GM13977 (cell line): Measurements from ENCODE around the gene EML6.

Source experiments
- DNase-seq: peaks from one replicate; pipeline ENCODE4 v3.0.0; 2012; ENCODE audit warnings: low spot score
- in situ Hi-C: fragments of 300-500 bp; cut with MboI; formaldehyde crosslinking; loops from one replicate; pipeline ENCODE4 v1.12.0; 2022; ENCODE audit warnings: low sequenced_read_pairs, low pct_unique_long_range_greater_than_20kb, mixed read lengths, inconsistent platforms; ENCODE audit not compliant: unreplicated experiment
- TF ChIP-seq, protein P1 (sequence below): IDR thresholded peaks from 2 replicates; pipeline ENCODE4 v1.5.1; 2012; ENCODE audit warnings: mild to moderate bottlenecking, control low read depth; ENCODE audit not compliant: insufficient read depth; ENCODE audit errors: extremely low read depth, missing control alignments

The EML6 gene

DNA sequence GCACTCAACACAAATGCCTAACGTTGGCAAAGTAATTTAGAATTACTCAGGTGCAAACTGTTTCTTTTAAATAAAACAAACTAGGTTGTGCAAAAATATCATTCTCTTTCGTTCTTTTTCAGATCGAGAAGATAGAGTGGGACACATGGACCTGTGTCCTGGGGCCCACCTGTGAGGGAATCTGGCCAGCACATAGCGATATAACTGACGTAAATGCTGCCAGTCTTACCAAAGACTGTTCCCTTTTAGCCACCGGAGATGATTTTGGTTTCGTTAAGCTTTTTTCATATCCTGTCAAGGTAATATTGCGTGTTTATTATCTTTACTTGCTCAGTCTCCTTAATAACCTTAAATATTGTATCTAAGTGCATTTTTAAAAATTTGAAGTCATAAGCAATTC lies 193.2 kb downstream of the EML6 start:
- in situ Hi-C loops: loop anchor here (25.0 kb wide), 1 partner anchor 246 kb away; no protein-coding TSS in a partner anchor
- DNase-seq: no peak
- TF ChIP-seq, protein P1, sequence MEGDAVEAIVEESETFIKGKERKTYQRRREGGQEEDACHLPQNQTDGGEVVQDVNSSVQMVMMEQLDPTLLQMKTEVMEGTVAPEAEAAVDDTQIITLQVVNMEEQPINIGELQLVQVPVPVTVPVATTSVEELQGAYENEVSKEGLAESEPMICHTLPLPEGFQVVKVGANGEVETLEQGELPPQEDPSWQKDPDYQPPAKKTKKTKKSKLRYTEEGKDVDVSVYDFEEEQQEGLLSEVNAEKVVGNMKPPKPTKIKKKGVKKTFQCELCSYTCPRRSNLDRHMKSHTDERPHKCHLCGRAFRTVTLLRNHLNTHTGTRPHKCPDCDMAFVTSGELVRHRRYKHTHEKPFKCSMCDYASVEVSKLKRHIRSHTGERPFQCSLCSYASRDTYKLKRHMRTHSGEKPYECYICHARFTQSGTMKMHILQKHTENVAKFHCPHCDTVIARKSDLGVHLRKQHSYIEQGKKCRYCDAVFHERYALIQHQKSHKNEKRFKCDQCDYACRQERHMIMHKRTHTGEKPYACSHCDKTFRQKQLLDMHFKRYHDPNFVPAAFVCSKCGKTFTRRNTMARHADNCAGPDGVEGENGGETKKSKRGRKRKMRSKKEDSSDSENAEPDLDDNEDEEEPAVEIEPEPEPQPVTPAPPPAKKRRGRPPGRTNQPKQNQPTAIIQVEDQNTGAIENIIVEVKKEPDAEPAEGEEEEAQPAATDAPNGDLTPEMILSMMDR: no peak

DNA sequence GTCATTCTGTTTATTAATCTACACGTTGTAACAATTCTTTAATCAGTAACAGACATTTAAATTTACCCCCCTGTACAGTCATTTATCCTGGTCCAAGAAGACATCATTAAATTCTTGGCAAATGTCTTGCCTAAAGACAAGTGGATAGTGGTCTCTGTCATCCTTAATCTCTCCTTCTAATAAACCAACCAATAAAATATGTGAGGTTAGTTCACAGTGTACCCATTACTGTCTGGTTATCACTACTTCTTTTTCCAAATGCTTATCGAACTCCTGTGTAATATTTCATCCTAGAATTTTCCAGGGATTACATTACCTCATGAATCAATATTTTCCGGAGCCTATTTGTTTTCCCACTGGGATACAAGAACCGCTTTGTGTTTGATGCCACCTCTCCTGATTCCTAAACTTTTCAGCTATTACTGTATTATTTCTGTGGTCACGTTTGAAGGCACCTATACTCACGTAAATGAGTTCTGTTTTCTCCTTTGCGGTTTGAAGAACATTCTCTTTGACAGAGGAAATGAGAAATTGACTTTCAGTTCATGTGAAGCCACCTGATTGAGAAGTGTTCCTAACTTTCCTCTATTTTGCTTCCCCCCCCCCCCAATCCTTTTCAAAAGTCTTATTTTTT lies 195.3 kb downstream of the EML6 start:
- TF ChIP-seq, protein P1: no peak
- in situ Hi-C loops: loop anchor here (25.0 kb wide), 1 partner anchor 244 kb away; no protein-coding TSS in a partner anchor
- no peak for DNase-seq

DNA sequence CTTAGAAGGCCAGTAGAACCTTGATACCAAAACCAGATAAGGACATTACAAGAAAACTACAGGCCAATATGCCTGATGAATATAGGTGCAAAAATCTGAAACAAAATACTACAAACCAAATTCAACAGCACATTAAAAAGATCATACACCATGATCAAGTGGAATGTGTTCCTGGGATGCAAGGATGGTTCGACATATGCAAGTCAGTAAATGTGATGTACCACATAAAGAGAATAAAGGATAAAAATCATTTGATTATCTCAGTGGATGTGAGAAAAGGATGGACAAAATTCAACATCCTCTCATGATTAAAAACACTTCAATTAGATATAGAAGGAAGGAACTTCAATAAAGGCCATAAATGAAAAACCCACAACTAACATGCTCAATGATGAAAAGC lies 197.2 kb downstream of the EML6 start:
- no peak for DNase-seq
- in situ Hi-C loops: loop anchor here (25.0 kb wide), 1 partner anchor 242 kb away; no protein-coding TSS in a partner anchor
- TF ChIP-seq, protein P1: no peak

DNA sequence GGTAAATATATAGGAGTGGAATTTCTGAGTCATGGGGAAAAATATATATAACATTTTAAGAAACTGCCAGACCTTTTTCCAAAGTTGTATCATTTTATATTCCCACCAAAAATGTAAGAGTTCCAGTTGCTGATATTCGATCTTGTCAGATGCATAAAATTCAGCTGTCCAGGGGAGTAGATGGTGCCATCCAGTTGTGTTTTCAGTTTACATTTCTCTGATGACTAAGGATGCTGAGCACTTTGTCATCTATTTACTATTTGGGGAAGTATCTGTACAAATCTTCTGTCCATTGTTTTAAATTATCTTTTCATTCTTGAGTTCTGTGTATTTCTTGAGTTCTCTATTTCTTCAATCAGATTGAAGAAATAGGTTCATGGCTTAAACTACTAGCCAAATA lies 200.7 kb downstream of the EML6 start:
- no peak for DNase-seq
- TF ChIP-seq, protein P1: no peak
- in situ Hi-C loops: loop anchor here (25.0 kb wide), 1 partner anchor 238 kb away; no protein-coding TSS in a partner anchor

DNA sequence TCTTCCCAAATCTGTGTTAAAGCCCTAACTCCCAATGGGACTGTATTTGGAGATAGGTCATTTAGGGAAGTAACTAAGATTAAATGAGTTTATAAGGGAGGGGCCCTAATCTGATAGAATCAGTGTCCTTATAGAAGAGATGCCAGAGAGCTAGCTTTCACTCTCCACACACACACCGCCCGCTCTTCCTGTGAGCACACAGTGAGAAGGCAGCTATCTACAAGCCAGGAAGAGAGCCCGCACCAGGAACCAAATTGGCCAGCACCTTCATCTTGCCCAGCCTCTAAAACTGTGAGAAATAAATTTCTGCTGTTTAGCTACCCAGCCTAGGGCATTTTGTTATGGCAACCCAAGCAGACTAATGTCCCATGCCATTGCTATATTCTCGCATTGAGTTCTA lies 201.6 kb downstream of the EML6 start:
- in situ Hi-C loops: no loop called here
- TF ChIP-seq, protein P1: no peak
- no peak for DNase-seq

DNA sequence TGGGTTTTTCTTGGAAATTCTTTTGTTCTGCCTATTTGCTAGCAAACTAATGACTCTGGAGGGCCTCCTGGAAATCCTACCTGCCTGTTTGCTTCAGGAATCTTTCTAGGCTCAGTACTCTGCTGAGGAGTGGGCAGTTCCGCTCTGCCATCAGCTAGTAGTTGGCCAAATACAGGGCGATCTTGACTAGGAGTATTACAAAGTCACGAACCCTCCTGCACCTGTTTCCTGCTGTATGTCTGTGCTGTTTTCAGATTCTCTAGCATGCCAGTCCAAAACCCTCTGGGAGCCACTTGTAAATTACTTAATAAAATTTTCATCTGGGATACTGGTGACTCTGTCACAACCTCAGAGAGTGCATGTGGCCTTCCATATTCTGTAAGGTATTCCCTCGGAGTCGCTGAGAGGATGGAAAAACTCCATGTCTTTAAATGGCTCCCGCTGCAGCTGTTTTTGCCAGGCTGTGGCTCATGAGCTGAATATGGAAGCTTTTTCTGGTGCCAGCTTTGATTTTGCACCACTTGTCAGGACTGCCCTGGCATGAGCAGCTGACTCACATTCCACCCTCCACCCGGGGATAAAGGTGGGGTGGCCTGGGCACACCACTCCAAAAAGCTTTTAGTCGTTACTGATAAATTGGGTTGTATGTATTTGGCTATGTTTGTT lies 203.8 kb downstream of the EML6 start:
- no peak for DNase-seq
- in situ Hi-C loops: no loop called here
- TF ChIP-seq, protein P1: no peak
